Thyroid gland (tissue), 4 donors: Measurements from ENCODE around the gene LRRC2. TPM values are rescaled to one million over a fixed set of nuclear protein-coding genes. Genes with fewer than 3 reads are reported as not detected.

Experiments
- DNase-seq, 2 donors: peaks; one replicate each; pipeline ENCODE4 v3.0.0-alpha.2; 2019
- H3K27ac ChIP-seq, 3 donors: fragments of 200-600 bp; sonication (generic); 1 replicate in 2 of 3; 2 replicates in 1 of 3; pipeline ENCODE4 v1.5.1; 2016 to 2019; ENCODE audit warnings: mild to moderate bottlenecking in 1 of 3, moderate library complexity in 1 of 3
- H3K27me3 ChIP-seq: fragments of 200-600 bp; sonication (generic); one replicate; pipeline ENCODE4 v1.5.1; 2019
- H3K36me3 ChIP-seq, 2 donors: fragments of 200-600 bp; sonication (generic); one replicate each; pipeline ENCODE4 v1.5.1; 2016 to 2019
- H3K4me1 ChIP-seq, 2 donors: fragments of 200-600 bp; sonication (generic); one replicate each; pipeline ENCODE4 v1.5.1; 2017 to 2019
- H3K4me3 ChIP-seq, 3 donors: fragments of 200-600 bp; sonication (generic); replicated peaks in 1 of 3; 1 replicate in 2 of 3; 2 replicates in 1 of 3; pipeline ENCODE4 v1.5.1; 2016; ENCODE audit warnings: mild to moderate bottlenecking in 1 of 3
- H3K9me3 ChIP-seq: fragments of 200-600 bp; sonication (generic); one replicate; pipeline ENCODE4 v1.5.1; 2017
- POLR2A ChIP-seq, 2 donors: fragments of 450-650 bp; IDR thresholded peaks; one replicate each; pipeline ENCODE4 v1.6.1; 2017; ENCODE audit warnings: antibody characterized with exemption in 2 of 2, mild to moderate bottlenecking in 2 of 2, moderate library complexity in 1 of 2
- WGBS, 2 donors: methylation state at CpG; one replicate each; pipeline ENCODE4 v1.1.5; 2017; 5-methylcytosine and 5-hydroxymethylcytosine counted together
- intact Hi-C: fragments of 100-400 bp; cut with DNase I; formaldehyde crosslinking; loops from one replicate; pipeline ENCODE4 v1.15.1; 2023
- total RNA-seq, 4 donors: library from RNA; depleted of rRNA; stranded (reverse); fragments of >200 nt; gene quantifications; one replicate each; pipeline ENCODE4 v1.2.3, GENCODE V29; 2016
- TF ChIP-seq, protein P1 (sequence below), 6 experiments: fragments of 200-600 bp in 3 of 6; fragments of 450-650 bp in 3 of 6; sonication (generic) in 3 of 6; IDR thresholded peaks; one replicate each; pipeline ENCODE4 v1.5.1; 2016 to 2019; ENCODE audit warnings: antibody characterized with exemption in 6 of 6, mild to moderate bottlenecking in 2 of 6, inconsistent platforms in 1 of 6, moderate library complexity in 1 of 6

Gene LRRC2
- total RNA-seq, 4 donors from 2014 or later = 25.0 to 37.4 (median 31.0) TPM

DNA sequence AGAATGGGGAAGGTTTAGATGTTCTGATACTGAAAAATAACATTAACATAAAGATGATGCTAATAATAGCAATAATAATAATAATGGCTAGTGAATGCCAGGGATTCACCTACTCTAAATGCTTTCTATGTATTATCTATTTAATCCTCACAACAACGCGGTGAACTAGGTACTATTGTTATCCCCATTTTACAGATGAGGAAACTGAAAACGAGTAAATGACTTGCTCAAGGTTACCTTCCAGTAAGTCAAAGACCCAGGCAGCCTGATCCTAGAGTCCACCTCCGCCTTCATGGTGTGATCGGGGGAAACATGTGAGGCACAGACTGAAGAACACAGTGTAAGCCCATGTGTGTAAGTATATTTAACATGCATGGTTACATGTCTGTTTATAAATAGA, 30.4 kb downstream of the LRRC2 start:
- DNase-seq = no peak
- no peak overlapping the region for H3K27ac ChIP-seq
- H3K4me3 ChIP-seq = no peak overlapping the region
- H3K36me3 ChIP-seq = peaks cover 0 to 9% of the 10 kb centered on the region in 2 donors
- H3K9me3 ChIP-seq = no peaks in the 10 kb centered on the region
- peaks cover 8 to 12% of the 10 kb centered on the region in 2 donors for H3K4me1 ChIP-seq
- H3K27me3 ChIP-seq = no peaks in the 10 kb centered on the region
- WGBS, 2 donors = 93 to 95% methylated on average over 5 of the region's 5 CpGs
- intact Hi-C loops = no loop called here
- TF ChIP-seq, protein P1, sequence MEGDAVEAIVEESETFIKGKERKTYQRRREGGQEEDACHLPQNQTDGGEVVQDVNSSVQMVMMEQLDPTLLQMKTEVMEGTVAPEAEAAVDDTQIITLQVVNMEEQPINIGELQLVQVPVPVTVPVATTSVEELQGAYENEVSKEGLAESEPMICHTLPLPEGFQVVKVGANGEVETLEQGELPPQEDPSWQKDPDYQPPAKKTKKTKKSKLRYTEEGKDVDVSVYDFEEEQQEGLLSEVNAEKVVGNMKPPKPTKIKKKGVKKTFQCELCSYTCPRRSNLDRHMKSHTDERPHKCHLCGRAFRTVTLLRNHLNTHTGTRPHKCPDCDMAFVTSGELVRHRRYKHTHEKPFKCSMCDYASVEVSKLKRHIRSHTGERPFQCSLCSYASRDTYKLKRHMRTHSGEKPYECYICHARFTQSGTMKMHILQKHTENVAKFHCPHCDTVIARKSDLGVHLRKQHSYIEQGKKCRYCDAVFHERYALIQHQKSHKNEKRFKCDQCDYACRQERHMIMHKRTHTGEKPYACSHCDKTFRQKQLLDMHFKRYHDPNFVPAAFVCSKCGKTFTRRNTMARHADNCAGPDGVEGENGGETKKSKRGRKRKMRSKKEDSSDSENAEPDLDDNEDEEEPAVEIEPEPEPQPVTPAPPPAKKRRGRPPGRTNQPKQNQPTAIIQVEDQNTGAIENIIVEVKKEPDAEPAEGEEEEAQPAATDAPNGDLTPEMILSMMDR (IDR thresholded peaks at IDR 0.05) = no peak
- TF ChIP-seq POLR2A (IDR thresholded peaks at IDR 0.05) = no peak

DNA sequence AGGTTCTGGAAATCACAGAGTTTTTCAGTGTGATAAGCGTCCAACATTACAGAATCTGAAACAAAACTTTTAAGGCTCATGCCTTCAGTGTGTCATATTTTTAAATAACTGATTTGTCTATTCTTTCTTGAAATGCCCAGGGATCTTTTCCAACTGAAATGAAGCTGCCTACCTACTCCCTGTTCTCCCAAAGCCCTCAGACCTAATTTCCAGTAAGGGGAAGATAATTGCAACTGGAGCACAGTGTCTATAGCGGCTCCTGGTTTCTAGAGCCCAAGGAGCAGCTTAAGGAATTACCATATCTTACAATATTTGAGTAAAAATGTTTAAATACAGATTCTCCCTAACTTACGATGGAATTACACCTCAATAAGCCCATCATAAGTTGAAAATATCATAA, 33.0 kb downstream of the LRRC2 start:
- no peak for DNase-seq
- no peaks in the 10 kb centered on the region for H3K27me3 ChIP-seq
- H3K4me1 ChIP-seq = no peaks in the 10 kb centered on the region
- WGBS, 2 donors = 93 to 97% methylated on average over 3 of the region's 3 CpGs
- peaks cover 0 to 9% of the 10 kb centered on the region in 2 donors for H3K36me3 ChIP-seq
- H3K27ac ChIP-seq = no peak overlapping the region
- TF ChIP-seq, protein P1 (IDR thresholded peaks at IDR 0.05) = no peak
- TF ChIP-seq POLR2A (IDR thresholded peaks at IDR 0.05) = no peak
- H3K4me3 ChIP-seq = no peak overlapping the region
- intact Hi-C loops = no loop called here
- H3K9me3 ChIP-seq = no peaks in the 10 kb centered on the region

DNA sequence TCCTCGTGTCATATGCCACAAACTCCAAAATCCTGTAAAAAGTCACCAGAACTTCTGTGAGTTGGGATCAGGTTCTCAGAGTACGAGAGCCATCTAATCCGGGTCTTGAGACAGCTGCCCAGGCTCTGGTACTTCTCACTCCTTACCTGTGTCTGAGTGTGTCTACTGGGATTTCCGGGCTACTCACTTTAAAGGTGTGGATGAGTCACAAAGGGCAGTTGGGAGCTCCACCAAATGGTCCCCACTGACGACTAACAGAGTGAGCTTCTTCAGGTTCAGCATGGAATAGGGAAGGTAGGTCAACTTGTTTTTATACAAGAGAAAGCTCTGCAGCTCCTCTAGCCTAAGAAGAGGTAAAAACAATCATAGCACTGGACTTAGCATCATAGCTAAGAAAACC, 38.9 kb downstream of the LRRC2 start:
- peaks cover 12 to 13% of the 10 kb centered on the region in 2 donors for H3K36me3 ChIP-seq
- no peaks in the 10 kb centered on the region for H3K9me3 ChIP-seq
- H3K4me1 ChIP-seq = no peaks in the 10 kb centered on the region
- DNase-seq = no peak
- no peak overlapping the region for H3K27ac ChIP-seq
- no peak overlapping the region for H3K4me3 ChIP-seq
- H3K27me3 ChIP-seq = no peaks in the 10 kb centered on the region
- TF ChIP-seq, protein P1 (IDR thresholded peaks at IDR 0.05) = no peak
- no peak for TF ChIP-seq POLR2A (IDR thresholded peaks at IDR 0.05)
- WGBS, 2 donors = 93 to 94% methylated on average over 5 of the region's 5 CpGs
- intact Hi-C loops = no loop called here

DNA sequence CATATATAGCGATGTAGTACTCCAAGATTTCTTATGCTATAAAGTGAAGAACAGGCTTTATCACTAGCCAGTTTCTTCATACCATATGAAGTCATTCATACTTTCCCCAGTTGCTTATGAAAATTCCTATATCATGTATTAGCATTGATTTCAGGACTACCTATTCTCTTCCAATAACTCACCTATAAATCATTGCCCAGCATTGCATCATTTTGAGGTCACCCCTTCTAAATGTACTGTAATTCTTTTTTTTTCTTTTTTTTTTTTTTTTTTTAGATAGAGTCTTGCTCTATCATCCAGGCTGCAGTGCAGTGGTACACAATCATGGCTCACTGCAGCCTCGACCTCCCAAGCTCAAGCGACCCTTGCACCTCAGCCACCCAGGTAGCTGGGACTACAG, 41.3 kb downstream of the LRRC2 start:
- TF ChIP-seq, protein P1 (IDR thresholded peaks at IDR 0.05) = no peak
- no peak for TF ChIP-seq POLR2A (IDR thresholded peaks at IDR 0.05)
- Histone ChIP-seq H3K36me3 (peaks cover 4 to 13% of the 10 kb centered on the region in 2 donors), H3K9me3 (no peaks in the 10 kb centered on the region), H3K27me3 (no peaks in the 10 kb centered on the region), H3K4me3 (no peak overlapping the region), H3K4me1 (no peaks in the 10 kb centered on the region), H3K27ac (no peak overlapping the region)
- WGBS, 2 donors = 94 to 95% methylated on average over 3 of the region's 3 CpGs
- no peak for DNase-seq
- intact Hi-C loops = no loop called here

DNA sequence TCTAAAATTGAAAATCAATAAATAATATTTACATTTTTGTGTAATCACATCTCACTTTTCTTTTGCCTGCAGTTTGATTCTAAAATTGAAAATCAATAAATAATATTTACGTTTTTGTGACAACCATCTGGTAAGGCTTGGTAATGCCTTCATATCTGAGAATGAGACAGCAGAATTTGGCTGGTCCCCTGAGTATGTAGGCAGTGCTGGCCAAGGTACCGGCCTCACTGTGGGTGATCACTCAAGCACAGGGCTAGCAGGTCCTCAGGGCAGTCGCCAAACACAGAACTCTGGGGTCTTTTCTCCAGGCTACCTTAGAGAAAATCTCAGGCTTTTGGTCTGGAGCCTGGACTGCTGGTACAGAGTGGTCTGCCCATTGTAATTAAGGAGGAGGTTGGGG, 42.1 kb downstream of the LRRC2 start:
- intact Hi-C loops = no loop called here
- WGBS, 2 donors = 60 to 62% methylated on average over 3 of the region's 3 CpGs
- Histone ChIP-seq H3K27me3 (no peaks in the 10 kb centered on the region), H3K36me3 (peaks cover 4 to 20% of the 10 kb centered on the region in 2 donors), H3K27ac (no peak overlapping the region), H3K9me3 (no peaks in the 10 kb centered on the region), H3K4me1 (no peaks in the 10 kb centered on the region), H3K4me3 (no peak overlapping the region)
- peak; percentile 36 to 59 for DNase-seq
- TF ChIP-seq, protein P1 (IDR thresholded peaks at IDR 0.05) = no peak
- no peak for TF ChIP-seq POLR2A (IDR thresholded peaks at IDR 0.05)
